Testis (tissue), 3 donors: ENCODE measurements around the gene MAP3K7. TPM values are rescaled to one million over a fixed set of nuclear protein-coding genes. Genes with fewer than 3 reads are reported as not detected.
A peak's percentile ranks its signal among the peaks of the same experiment; 100 is the strongest.

Experiments
- DNase-seq: peaks from one replicate; pipeline ENCODE4 v3.0.0-alpha.2; 2019
- H3K27ac ChIP-seq, 2 donors: fragments of 200-600 bp; sonication (generic); one replicate each; pipeline ENCODE4 v1.5.1; 2019
- H3K27me3 ChIP-seq: fragments of 200-600 bp; sonication (generic); one replicate; pipeline ENCODE4 v1.5.1; 2019
- H3K36me3 ChIP-seq: fragments of 200-600 bp; sonication (generic); one replicate; pipeline ENCODE4 v1.5.1; 2017; ENCODE audit warnings: low read depth; ENCODE audit errors: missing control alignments
- H3K4me1 ChIP-seq: fragments of 200-600 bp; sonication (generic); one replicate; pipeline ENCODE4 v1.5.1; 2019
- H3K4me3 ChIP-seq, 2 donors: fragments of 200-600 bp; sonication (generic); one replicate each; pipeline ENCODE4 v1.5.1; 2017 to 2019
- H3K9me3 ChIP-seq: fragments of 200-600 bp; sonication (generic); one replicate; pipeline ENCODE4 v1.5.1; 2017
- POLR2A ChIP-seq: fragments of 450-650 bp; IDR thresholded peaks from one replicate; pipeline ENCODE4 v1.6.1; 2017; ENCODE audit warnings: antibody characterized with exemption, mild to moderate bottlenecking, moderate library complexity
- WGBS, 2 donors: methylation state at CpG; one replicate each; pipeline ENCODE4 v1.1.5; 2018; 5-methylcytosine and 5-hydroxymethylcytosine counted together
- intact Hi-C: fragments of 100-400 bp; cut with DNase I; formaldehyde crosslinking; loops from one replicate; pipeline ENCODE4 v1.15.1; 2023; ENCODE audit warnings: low total_unique reads
- polyA plus RNA-seq: library from polyadenylated mRNA; stranded (reverse); fragments of 350-450 nt; fragmentation: Illumina TruSeq; extraction: RNeasy Lipid Tissue Mini Kit (QIAGEN cat#74804); gene quantifications from one replicate; pipeline ENCODE4 v1.2.3, GENCODE V29; 2014; ENCODE audit warnings: low read depth, low replicate concordance; ENCODE audit not compliant: insufficient read depth
- total RNA-seq, 2 donors: library from RNA; depleted of rRNA; stranded (reverse); fragments of >200 nt; gene quantifications; one replicate each; pipeline ENCODE4 v1.2.3, GENCODE V29; 2016
- TF ChIP-seq, protein P1 (sequence below), 3 experiments: fragments of 450-650 bp in 2 of 3; fragments of 200-600 bp in 1 of 3; sonication (generic) in 1 of 3; IDR thresholded peaks; one replicate each; pipeline ENCODE4 v1.5.1; 2016 to 2019; ENCODE audit warnings: antibody characterized with exemption in 3 of 3, mild to moderate bottlenecking in 2 of 3, moderate library complexity in 1 of 3

Gene MAP3K7
- total and polyA plus RNA-seq, 3 donors from 2014 or later: 20.2 to 39.0 (median 35.7) TPM

DNA sequence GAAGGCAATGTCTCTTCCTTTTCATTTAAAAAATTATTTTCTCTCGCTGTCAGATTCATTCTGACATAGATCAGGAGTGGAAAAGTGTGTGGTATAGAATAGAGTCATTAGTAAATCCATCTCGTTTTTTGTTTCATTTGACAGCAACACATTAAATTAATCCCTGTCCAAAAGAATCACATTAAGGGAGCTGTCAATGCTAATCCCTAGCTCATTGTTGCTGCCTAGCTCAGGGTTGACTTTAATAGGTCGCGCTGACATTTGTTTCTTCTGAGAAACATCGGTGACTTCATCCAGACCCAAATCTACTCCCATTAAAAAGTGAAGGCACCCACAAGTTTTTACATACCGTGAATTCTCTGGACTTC lies 25.4 kb upstream of the MAP3K7 start:
- H3K27ac ChIP-seq: no peak overlapping the region
- no peaks in the 10 kb centered on the region for H3K36me3 ChIP-seq
- WGBS, 2 donors: 60 to 68% methylated on average over 6 of the region's 6 CpGs
- H3K9me3 ChIP-seq: no peaks in the 10 kb centered on the region
- no peaks in the 10 kb centered on the region for H3K4me1 ChIP-seq
- no peaks in the 10 kb centered on the region for H3K27me3 ChIP-seq
- intact Hi-C loops: no loop called here
- no peak overlapping the region for H3K4me3 ChIP-seq
- TF ChIP-seq POLR2A: no peak
- TF ChIP-seq, protein P1, sequence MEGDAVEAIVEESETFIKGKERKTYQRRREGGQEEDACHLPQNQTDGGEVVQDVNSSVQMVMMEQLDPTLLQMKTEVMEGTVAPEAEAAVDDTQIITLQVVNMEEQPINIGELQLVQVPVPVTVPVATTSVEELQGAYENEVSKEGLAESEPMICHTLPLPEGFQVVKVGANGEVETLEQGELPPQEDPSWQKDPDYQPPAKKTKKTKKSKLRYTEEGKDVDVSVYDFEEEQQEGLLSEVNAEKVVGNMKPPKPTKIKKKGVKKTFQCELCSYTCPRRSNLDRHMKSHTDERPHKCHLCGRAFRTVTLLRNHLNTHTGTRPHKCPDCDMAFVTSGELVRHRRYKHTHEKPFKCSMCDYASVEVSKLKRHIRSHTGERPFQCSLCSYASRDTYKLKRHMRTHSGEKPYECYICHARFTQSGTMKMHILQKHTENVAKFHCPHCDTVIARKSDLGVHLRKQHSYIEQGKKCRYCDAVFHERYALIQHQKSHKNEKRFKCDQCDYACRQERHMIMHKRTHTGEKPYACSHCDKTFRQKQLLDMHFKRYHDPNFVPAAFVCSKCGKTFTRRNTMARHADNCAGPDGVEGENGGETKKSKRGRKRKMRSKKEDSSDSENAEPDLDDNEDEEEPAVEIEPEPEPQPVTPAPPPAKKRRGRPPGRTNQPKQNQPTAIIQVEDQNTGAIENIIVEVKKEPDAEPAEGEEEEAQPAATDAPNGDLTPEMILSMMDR (IDR thresholded peaks at IDR 0.05): no peak
- no peak for DNase-seq

DNA sequence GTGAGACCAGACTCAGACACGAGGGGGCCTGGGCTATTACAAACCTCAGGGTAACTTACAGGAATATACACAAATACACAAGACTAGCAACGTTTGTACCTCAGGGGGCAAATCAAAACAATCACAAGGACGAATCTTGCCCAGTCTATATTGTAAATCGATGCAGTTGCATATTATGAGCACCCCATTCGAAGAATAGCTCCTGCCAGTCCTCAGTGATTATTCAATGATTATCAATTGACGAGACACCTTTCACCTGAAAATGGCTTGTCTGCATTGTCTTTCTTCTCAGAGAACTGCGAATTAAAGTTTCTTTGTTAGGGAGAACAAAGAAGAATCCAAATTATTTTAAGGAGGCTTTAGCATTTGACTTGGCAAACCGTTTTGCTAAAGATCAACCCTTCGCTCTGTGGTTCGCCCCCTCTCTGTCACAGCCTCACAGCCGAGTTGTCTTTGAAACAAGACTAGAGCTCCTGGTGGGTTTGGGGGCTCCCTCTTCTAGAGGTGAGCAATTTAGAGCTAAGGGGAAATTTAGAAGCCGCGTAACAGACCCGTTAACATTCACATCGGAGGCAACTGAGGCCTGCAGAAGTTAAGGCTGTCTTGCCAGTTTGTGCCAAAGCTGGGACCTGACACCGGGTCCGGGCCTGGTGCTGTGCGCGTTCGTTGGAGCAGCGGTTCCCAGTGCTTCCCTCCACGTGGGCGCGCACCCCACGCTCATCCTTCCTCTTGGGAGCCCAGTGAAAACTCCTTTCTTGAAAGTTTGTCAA lies 24.9 kb upstream of the MAP3K7 start:
- TF ChIP-seq POLR2A: no peak
- TF ChIP-seq, protein P1 (IDR thresholded peaks at IDR 0.05): no peak
- no peak for DNase-seq

DNA sequence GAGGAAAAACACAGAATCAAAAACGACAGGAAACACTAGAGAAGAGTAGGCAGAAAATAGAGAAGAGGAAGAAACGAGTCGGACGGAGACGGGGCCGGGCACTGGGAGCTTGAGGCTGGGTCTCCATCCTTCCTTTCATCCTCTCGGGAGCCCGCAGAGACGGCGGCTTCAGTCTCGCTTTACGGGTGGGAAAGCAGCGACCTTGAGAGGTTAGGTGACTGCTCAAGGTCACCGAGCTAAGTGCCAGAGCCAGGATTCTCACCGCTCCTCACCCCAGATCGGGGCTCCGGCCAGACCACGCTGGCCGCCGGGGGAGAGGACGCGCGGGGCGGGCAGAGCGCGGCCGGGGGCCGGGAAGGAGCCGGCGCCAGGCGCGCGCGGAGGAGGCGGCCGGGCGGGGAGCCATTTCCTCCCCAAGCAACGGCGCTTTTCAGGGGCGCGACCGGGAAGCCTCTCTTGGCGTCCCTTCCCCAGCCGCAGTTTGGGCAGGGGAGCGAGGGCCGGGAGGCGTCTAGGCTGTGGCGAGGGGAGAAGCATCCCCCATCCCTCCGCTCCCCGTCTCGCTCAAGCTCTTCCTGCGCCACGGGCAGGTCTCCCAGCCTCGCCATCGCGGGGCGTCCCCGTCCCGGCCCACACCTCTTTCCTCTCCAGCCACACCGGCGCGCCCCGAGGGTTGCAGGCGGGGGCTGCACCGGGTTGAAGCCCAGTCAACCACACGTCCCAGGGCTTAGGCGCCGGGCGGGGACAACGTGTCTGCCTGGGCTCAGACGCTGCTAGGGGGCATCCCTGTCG lies 24.1 kb upstream of the MAP3K7 start:
- no peaks in the 10 kb centered on the region for H3K4me1 ChIP-seq
- 0 to 1% methylated on average over 23 to 63 of the region's 72 CpGs for WGBS, 2 donors
- H3K27ac ChIP-seq: peak overlapping the region; percentile 76 to 83
- peak overlapping the region; percentile 66 to 67 for H3K4me3 ChIP-seq
- H3K9me3 ChIP-seq: no peaks in the 10 kb centered on the region
- H3K36me3 ChIP-seq: no peaks in the 10 kb centered on the region
- no peaks in the 10 kb centered on the region for H3K27me3 ChIP-seq
- TF ChIP-seq, protein P1 (IDR thresholded peaks at IDR 0.05): no peak
- no peak for TF ChIP-seq POLR2A
- intact Hi-C loops: no loop called here
- DNase-seq: peak; percentile 57

More for the DNA sequence above, 24.9 kb upstream of the MAP3K7 start:
- WGBS, 2 donors: 52 to 57% methylated on average over 25 of the region's 25 CpGs
- Histone ChIP-seq H3K4me1 (no peaks in the 10 kb centered on the region), H3K9me3 (no peaks in the 10 kb centered on the region), H3K27me3 (no peaks in the 10 kb centered on the region), H3K27ac (peak overlapping the region; percentile 76 to 83), H3K4me3 (peak overlapping the region; percentile 66 to 67), H3K36me3 (no peaks in the 10 kb centered on the region)
- intact Hi-C loops: no loop called here

DNA sequence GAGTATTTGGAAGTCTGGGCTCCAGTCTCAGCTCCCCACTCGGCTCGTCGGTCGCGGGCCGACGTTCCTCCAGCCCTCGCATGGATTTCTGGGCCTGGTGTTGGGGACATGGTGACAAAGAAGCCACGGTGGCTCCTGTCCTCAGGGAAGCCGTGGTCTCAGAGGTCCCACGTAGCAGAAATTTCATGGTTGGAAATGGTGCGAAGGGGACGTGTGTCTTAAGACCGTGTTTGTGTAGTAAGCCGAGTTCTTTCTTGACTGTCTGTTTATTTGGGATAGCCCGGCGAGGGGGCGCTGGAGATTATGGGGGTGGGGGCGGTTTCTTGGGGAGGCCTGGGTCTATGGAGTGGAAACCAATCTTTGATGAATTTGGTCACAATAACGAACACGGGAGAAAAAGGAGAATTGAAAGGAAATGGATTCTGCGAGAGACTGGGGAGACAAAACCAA lies 23.5 kb upstream of the MAP3K7 start:
- peak; percentile 26 for DNase-seq
- TF ChIP-seq, protein P1 (IDR thresholded peaks at IDR 0.05): no peak
- no peak for TF ChIP-seq POLR2A
- Histone ChIP-seq H3K9me3 (no peaks in the 10 kb centered on the region), H3K4me3 (peak overlapping the region; percentile 66 to 67), H3K4me1 (no peaks in the 10 kb centered on the region), H3K36me3 (no peaks in the 10 kb centered on the region), H3K27me3 (no peaks in the 10 kb centered on the region), H3K27ac (peak overlapping the region; percentile 76 to 83)
- intact Hi-C loops: no loop called here
- WGBS, 2 donors: 4 to 7% methylated on average over 22 of the region's 22 CpGs
